HG03095 (cell line): ENCODE data around the gene GFOD1.

Experiments used
- ATAC-seq: cut with Tn5 transposase; IDR thresholded peaks from one replicate; pipeline ENCODE4 v1.9.1; 2021; ENCODE audit warnings: moderate library complexity; ENCODE audit not compliant: unreplicated experiment

GFOD1 gene

DNA sequence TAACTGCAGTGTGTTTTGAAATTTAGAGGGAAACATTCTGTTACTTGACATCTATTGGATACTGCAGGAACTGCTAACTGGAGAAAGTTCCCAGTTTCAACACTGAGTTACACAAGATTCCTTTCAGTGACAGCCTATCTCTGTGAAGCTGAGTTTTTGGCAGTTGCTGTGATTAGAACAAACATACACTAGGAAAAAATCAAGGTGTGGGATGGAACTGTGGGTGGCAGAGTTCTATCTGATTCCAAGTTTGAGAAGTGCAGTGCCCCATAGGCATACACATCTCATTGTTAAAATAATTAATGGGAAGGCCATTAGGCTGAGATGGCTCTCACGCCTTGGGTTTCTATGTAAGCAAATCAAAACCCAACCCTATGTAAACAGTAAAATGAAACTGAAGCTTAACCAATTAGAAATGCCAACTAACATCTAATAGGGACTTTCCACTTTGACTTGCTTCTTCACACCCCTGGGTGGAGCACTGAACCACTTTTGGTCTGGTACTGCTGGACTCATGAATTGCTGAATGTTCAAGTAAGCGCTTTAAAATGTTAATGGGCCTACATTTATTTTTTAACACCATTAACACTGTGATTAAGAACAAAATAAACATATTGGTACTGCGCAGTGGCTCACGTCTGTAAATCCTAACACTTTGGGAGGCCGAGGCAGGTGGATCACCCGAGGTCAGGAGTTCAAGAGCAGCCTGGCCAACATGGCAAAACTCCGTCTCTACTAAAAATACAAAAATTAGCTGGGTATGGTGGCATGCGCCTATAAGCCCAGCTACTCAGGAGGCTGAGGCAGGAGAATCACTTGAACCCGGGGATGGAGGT, 103.9 kb downstream of the GFOD1 start:
- peak; percentile 80 for ATAC-seq

DNA sequence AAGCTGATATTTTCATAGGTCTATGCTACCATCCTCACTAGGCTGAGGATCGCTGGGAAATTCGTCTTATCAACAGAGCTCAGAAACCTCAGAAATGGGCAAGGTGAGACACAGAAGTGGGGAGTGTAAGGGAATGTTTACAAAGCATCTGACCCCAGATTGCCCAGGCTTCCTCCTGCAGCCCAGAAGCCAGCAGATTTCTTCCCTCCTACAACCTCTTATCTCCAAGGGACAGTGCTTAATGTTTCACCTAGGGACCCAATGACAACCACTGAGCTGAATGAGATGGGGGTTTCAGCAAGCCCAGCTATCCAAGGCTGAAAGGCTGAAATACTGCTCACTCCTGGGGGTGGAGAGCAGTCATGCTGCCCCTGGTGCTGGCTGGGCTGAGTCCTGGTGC, 106.6 kb downstream of the GFOD1 start:
- no peak for ATAC-seq

DNA sequence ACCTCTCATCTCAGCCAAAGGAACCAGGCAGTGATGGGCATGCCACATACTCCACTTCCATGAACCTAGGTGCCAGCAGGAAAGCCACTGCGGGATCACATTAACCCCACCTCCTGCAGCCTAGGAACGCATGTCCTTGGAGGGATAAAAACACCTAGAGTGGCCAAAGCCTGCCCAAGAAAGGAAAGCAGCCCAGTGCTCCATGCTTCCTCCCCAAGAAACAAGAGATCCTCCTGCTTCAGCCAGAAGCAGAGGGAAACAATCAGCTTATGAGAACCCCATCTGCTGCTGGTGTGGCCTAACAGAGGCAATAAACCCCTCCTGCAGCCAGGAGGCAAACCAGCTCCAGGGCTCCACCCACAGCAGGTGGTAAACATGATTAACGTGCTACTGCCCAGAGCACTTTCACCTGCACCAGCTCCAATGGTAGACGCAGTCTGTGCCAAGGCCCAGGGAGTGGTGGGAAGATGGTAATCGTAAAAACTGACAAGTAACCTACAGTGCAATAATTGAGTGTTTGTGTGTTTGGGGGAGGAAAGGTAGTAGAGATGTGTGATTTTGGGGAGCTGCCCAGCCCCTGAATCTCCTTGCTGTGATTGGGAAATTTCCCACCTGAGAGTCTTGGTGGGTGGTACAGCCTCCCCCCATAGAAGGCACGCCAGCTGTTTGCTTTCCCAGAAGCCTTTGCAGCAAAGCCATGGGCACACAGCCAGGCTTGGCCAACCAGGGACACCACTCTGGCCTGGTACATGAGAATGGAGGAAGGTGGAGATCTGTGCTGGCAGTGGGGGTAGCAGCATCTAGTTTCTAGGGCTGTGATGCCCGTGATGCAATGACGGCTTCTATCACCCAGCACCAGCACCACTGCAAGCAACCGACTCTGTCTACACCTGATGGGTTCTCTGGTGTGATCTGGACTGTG, 108.5 kb downstream of the GFOD1 start:
- no peak for ATAC-seq

DNA sequence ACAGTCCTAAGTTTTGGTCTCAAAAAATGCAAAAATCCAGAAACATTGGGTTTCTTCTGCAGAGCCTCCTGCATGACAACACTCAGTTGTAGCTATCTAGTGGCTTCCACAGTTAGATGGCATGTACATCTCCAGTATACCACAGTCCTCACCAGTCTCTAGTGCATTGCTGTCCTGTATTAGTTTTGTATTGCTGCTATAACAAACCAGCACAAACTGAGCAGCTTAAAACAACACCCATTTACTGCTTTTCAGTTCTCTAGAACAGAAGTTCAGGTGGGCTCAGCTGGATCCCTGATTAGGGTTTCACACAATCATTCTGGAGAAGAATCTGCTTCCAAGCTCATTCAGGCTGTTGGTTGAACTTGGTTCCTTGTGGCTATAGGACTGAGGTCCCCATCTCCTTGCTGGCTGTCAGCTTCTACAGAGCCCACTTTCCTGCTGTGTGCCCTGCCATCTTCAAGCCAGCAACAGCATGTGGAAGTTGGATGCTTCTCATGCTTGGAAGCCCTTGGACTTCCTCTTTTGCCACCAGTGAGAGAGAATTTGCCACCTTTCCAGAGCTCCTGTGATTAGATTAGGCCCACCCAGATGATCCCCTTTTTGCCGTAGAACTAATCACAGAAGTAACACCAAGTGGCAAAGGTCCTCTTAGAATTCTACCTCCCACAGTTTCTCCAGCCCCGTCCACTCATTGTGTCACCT, 110.2 kb downstream of the GFOD1 start:
- ATAC-seq = no peak

DNA sequence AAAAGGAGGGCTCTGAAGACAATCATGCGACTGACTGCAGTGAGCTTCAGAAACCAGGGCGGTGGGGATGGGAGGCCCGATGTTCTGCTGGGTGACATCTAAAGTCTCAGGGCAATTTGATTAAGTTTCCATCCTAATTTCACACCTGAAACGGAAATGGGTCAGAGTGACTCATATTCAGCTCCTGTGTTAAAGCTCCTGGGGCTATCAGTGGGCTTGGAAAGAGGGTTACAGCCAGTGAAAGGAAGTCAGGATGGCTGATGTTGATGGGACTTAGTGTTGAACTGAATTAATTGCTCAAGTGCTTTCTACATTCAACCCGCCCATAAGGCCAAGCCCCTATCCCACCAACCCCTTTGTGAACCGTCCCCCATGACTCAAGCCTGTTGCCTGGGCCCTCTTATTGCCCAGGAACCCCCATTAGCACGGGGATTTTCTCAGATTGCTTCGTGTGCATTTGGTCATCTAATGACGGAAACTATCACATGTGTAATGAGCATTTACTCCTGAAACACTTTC, 112.0 kb downstream of the GFOD1 start:
- peak; percentile 74 for ATAC-seq

DNA sequence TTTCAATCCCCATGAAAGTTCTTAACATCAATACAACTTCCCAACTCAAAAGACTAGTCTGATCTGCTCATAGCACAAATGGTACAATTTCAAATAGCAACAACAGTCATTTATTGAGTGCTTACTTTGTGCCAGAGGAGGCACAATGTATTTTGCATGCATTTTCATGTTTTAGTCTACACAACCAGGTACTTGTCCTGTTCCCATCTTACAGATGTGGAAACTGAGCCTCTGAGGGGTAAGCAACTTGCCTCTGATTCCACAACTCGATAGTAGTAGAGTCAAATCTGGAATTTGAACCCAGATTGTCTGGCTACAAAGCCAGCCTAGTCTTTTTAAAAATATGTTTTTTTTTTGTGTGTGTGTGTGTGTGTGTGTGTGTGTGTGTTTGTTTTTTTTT, 113.5 kb downstream of the GFOD1 start:
- no peak for ATAC-seq

DNA sequence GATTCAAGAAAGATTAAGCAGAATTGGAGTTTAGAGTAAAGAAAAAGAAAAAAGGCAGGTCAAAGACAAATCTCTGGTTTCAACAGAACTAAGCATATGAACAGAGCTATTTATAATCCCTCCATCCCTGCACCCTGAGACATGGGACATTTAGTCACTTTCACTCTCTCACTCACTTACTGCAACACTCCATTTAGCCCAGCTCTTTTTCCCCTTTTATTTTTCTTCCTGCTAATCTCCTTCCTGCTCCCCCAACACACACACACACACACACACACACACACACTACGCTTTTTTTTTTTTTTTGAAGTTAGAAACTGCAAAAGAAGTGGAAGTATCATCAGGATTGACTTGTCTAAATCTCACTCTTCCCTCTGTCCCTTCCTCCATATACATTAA, 113.9 kb downstream of the GFOD1 start:
- no peak for ATAC-seq

DNA sequence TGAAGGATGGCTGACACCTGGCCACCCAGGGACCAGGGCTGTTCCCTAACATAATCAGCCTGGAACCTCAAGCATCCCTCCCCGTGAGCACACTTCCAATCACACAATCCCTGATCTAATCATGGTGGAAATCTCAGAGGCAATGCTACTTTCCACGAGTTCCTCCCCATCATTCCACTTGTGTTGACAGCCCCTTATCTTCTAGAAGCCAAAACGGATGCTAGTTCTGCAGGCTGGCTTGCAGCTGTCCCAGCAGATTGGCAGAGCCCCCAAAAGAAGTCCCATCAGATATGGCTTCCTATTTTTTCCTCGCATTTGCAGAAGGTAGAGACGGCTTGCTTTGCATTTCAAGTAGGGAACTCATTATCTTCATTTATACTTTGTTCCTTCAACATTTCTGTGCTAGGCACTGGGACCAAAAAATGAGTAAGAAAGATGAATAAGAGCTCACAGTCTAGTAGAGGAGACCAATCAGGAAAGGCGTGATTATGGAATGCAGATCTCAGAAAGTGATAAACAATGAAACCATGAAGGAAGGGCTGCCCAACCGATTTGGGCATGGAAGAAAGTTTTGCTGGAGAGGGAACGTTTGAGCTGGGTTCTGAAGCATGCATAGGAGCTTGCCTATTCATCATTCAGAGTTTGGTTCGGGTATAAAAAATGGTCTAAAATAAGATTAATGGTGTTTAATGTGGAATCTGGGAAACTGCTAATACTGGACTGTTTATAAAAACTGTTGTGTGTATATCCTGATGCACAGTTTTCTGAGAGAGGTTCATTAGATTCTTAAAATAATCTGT, 114.5 kb downstream of the GFOD1 start:
- no peak for ATAC-seq

DNA sequence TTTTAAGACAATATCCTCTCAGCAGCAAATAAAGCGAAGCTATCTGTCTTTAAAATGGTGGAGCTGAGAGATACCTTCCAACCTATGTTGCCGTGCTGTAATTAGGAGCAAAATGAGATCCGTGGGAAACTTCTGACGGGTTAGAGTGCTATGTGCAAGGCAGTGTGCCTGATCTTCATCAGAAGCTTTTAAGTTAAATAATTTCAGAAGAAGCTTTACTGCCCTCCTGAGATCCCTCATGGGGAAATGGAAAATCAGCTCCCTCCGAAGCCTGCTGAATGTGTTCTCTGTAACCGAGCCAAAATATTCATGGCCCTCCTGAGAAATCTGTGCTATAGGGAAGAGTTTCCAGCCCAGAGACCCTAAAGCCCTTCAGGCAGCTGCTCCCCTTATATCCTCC, 115.3 kb downstream of the GFOD1 start:
- no peak for ATAC-seq

DNA sequence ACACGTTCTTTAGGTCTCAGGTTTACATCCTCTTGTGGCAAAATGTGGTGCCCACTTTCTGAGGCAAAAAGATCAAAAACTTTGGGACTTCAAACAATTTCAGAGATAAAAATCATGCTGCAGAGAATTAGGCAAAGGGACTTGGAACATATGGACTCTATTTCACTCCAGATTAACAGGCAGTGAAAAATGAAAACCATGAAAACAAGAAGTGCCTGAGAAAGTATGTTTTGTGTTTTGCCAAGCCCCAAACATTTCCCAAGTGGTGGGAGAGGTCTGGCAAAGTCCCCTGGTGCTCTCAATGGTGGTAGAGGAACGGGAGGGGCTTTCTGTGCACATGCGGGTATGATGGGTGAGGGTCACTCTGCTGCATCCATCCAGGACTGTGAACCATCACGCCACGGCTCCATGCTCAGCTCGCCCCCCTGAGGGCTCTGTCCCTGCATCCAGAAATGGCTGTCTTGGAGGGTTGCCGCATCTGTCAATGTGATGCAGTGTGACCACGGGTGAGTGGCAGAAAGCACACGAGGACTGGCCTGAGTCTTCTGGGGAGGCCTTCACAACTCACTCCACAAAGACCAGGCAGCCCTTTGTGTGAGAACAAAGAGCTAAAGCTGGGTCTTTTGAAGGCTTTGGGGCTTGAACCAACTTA, 115.9 kb downstream of the GFOD1 start:
- ATAC-seq = no peak

DNA sequence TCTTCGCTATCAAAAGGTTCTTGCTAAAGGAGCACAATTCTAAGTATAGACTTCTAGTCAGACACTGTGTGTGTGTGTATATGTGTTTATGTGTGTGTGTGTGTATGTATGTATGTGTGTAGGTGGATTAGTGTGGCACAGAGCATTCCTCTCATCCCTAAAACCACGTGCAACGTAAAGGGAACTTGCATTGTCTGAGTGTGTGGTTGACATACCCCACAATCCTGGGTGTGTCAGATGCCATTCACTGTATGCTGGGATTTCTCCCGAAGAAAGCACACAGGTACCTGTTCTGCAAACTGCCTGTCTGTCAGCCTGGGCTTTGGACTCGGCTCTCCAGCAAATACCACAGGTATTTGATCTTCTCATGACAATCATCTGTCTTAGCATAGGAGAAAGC, 116.8 kb downstream of the GFOD1 start:
- no peak for ATAC-seq

DNA sequence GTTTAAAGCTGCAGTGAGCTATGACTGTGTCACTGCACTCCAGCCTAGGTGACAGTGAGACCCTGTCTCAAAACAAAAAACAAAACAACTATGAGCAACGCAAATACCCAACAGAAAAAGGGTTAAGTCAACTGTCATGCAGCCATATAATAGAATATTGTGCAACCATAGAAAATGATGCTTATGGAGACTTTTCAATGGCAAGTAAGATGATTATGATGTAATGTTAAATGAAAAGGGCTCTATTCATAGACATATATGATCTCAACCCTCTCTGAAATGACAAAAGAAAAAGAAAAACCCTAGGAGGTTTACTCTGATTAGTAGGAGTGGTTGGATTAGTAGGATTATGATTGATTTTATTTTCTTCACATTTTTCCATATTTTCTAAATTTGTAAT, 117.8 kb downstream of the GFOD1 start:
- ATAC-seq = no peak

DNA sequence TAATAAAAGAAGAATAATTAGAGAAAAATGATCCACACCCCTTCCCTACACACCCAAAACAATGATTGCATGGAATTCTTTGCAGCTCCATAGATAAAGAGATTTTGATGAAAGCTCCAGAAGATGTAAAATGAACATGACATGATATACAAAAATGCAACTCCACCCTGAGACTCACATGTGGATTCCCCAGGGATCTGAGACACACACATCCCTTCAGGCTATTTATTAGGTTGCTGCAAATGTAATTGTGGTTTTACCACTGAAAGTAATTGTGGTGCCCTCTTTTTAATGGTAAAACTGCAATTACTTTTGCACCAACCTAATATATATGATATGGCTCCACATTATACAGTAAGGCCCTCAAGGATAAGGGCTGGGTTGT, 118.7 kb downstream of the GFOD1 start:
- ATAC-seq = no peak

DNA sequence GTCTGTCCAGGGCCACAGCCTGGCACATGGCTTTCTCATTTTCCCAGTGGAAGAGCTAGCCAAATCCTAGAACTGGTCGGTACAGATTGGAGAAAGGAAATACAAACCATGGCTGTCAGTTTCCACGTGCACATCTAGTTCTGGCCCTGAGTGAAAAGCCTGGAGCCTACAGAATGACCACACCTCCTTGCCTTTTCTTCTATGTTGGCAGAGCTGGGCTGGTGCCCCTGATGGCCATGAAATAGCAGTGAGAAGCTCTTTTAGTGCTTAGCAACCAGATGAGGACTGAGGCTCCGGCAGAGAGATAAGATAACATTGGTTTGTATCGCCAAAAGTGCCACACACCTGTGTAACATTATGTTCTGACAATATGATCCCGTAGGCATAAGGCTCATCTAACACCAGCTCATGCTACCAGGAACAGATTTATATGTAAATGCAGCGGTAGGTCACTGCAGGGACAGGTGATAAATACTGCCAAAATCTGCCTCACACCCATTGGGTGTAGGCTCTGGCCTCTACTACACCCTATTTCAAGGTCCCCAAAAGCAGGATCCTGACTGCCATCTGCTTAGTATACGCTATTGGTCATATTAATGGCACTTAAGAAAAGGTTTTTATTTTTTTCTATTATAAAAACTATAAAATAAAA, 119.2 kb downstream of the GFOD1 start:
- no peak for ATAC-seq

DNA sequence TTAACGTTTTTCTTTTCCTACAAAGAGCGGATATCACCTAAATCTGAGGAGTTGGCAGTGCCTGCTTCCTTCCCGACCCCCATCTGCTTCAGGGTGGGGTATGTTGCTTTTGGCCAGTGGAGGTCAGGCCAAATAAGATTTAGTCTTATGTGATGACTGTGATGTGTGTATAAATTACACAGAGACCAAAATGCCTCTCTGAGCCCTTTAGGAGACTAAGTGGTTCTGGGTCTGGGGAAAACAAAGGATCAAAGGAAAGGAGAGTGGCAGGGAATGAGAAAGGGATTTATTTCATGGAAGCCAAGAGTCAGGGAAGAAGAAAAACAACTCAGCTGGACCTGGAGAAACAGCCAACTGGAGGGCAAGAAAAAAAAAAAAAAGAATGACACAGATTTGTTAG, 120.0 kb downstream of the GFOD1 start:
- no peak for ATAC-seq

DNA sequence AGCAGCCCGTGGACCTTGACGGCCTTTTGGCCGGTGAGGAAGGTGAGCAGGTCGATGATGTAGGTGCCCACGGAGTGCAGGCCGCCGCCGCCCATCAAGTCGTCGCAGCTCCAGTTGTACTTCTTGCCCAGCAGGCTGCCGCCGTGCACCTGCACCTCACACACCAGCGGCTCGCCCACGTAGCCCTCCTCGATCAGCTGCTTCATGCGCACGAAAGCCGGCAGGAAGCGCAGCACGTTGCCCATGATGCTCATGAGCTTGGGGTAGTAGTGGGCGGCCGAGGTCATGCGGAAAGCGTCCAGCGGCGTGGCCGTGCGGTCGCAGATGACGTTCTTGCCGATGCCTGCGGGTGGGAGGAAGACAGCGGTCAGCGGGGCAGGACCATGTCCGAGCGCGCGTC, 122.1 kb downstream of the GFOD1 start:
- no peak for ATAC-seq

DNA sequence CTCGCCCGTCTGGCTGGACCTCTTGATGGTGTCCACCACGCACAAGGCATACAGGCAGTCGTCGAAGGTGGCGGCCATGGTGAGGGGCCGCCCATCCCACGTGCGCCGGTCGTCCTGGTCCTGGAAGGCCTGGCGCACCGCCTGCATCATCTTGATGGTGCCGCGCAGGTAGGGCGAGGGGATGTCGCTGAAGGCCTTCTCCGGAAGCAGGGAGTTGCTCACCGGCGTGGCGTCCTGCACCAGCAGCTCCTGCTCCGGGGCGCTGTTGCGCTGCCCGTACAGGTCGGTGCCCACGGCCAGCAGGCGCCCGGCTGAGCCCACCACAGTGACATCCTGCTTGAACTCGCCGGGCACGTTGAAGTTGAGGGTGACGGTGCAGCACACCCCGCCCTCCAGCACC, 122.6 kb downstream of the GFOD1 start:
- no peak for ATAC-seq

DNA sequence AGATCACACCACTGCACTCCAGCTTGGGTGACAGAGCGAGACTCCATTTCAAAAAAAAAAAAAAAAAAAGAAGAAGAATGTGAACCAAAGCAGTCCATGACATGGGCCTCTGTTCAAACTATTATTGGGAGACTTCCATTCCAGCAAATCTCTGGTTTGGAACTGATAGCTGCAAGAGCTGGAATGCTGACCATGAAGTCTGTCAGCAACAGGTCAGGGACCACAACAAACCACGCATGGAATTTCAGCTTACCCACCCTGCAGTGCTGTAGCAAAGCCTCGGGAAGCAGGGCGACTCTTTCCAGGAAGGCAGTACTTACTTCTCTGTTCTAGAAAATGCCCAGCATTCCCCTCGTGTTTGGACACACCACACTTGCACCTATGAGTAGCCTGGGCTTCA, 125.0 kb downstream of the GFOD1 start:
- ATAC-seq = no peak
